ENCODE data around the gene RNF113A.

GRCh38 chrX:119853444-119853843 is 18.1 kb downstream of the RNF113A start:
- no peak for TF ChIP-seq POLR2A (IDR thresholded peaks at IDR 0.05)
- TF ChIP-seq CTCF (IDR thresholded peaks at IDR 0.05 in 4 of 5, conservative IDR thresholded peaks at IDR 0.05 in 1 of 5): no peak

All from gastrocnemius medialis (tissue), 4 donors.